ENCODE measurements around the gene RAC2.

GRCh38 chr22:37234736-37235711, 9.0 kb downstream of the RAC2 start:
- TF ChIP-seq PATZ1 (CRISPR knock-in tag; IDR thresholded peaks at IDR 0.05; ENCODE audit: borderline replicate concordance) (no peak), ZNF23 (CRISPR knock-in tag; IDR thresholded peaks at IDR 0.05) (no peak), SMC3 (conservative IDR thresholded peaks at IDR 0.05; ENCODE audit: insufficient read depth, low read depth, low read length) (no peak), POLR3A (IDR thresholded peaks at IDR 0.05; ENCODE audit: borderline replicate concordance, extremely low read depth, insufficient read depth, insufficient read length) (no peak), CTCF (IDR thresholded peaks at IDR 0.05 in 2 of 3, conservative IDR thresholded peaks at IDR 0.05 in 1 of 3; ENCODE audit: insufficient read depth in 2 of 3, low read depth in 1 of 3, low read length in 3 of 3) (no peak), CEBPB (tag; IDR thresholded peaks at IDR 0.05) (no peak), DPF2 (IDR thresholded peaks at IDR 0.05) (no peak), EP300 (IDR thresholded peaks at IDR 0.05; ENCODE audit: low read length) (no peak), KAT7 (CRISPR knock-in tag; IDR thresholded peaks at IDR 0.05; ENCODE audit: borderline replicate concordance) (no peak), NR2C1 (IDR thresholded peaks at IDR 0.05) (no peak), NR2C1 (tag; IDR thresholded peaks at IDR 0.05) (no peak)

Measured in K562 (cell line).